SK-N-SH treated with all-trans-retinoic acid at 6 μM for 48 hours (cell line): ENCODE results near the gene VIT.

Experiments
- ATAC-seq: fragments of 200-7000 bp; cut with Tn5 transposase; 3 replicates; pipeline ENCODE4 v1.9.1; 2020; ENCODE audit warnings: mild to moderate bottlenecking, moderate library complexity
- BACH2 ChIP-seq: fragments of 250-450 bp; sonication (Bioruptor Pico); IDR thresholded peaks from 2 replicates; pipeline ENCODE4 v1.9.0; 2021; ENCODE audit warnings: mild to moderate bottlenecking, borderline replicate concordance
- CSDC2 ChIP-seq: fragments of 250-450 bp; sonication (Bioruptor Pico); IDR thresholded peaks from 2 replicates; pipeline ENCODE4 v1.5.0; 2020; ENCODE audit warnings: mild to moderate bottlenecking, moderate library complexity
- ESRRG ChIP-seq: fragments of 250-450 bp; sonication (Bioruptor Pico); IDR thresholded peaks from 2 replicates; pipeline ENCODE4 v1.6.1; 2021; ENCODE audit warnings: mild to moderate bottlenecking
- GLIS3 ChIP-seq: fragments of 250-450 bp; sonication (Bioruptor Pico); IDR thresholded peaks from 2 replicates; pipeline ENCODE4 v1.5.0; 2020; ENCODE audit warnings: mild to moderate bottlenecking, moderate library complexity
- ISL1 ChIP-seq: fragments of 250-450 bp; sonication (Bioruptor Pico); IDR thresholded peaks from 2 replicates; pipeline ENCODE4 v2.1.2; 2022; ENCODE audit warnings: mild to moderate bottlenecking, moderate library complexity
- OSR1 ChIP-seq: fragments of 250-450 bp; sonication (Bioruptor Pico); IDR thresholded peaks from 2 replicates; pipeline ENCODE4 v1.8.0; 2022; ENCODE audit warnings: moderate library complexity, mild to moderate bottlenecking, inconsistent platforms
- PPARA ChIP-seq: fragments of 250-450 bp; sonication (Bioruptor Pico); IDR thresholded peaks from 2 replicates; pipeline ENCODE4 v1.5.0; 2020; ENCODE audit warnings: mild to moderate bottlenecking, borderline replicate concordance
- RARB ChIP-seq: fragments of 250-450 bp; sonication (Bioruptor Pico); IDR thresholded peaks from 2 replicates; pipeline ENCODE4 v1.8.0; 2021; ENCODE audit warnings: mild to moderate bottlenecking, moderate library complexity
- SNAI2 ChIP-seq: fragments of 250-450 bp; sonication (Bioruptor Pico); IDR thresholded peaks from 2 replicates; pipeline ENCODE4 v1.5.0; 2020; ENCODE audit warnings: mild to moderate bottlenecking, moderate library complexity
- TCF4 ChIP-seq: fragments of 250-450 bp; sonication (Bioruptor Pico); IDR thresholded peaks from 2 replicates; pipeline ENCODE4 v1.8.0; 2021; ENCODE audit warnings: mild to moderate bottlenecking, moderate library complexity, borderline replicate concordance
- ZC3H10 ChIP-seq: fragments of 250-450 bp; sonication (Bioruptor Pico); IDR thresholded peaks from 2 replicates; pipeline ENCODE4 v1.5.1; 2021; ENCODE audit warnings: mild to moderate bottlenecking, moderate library complexity
- ZFP3 ChIP-seq: fragments of 250-450 bp; sonication (Bioruptor Pico); IDR thresholded peaks from 2 replicates; pipeline ENCODE4 v1.5.0; 2020; ENCODE audit warnings: mild to moderate bottlenecking, moderate library complexity
- ZFP30 ChIP-seq: fragments of 450-650 bp; formaldehyde crosslinking; IDR thresholded peaks from 2 replicates; pipeline ENCODE4 v1.5.0; 2022; ENCODE audit warnings: mild to moderate bottlenecking, moderate library complexity
- ZNF565 ChIP-seq: fragments of 450-650 bp; formaldehyde crosslinking; conservative IDR thresholded peaks from 2 replicates; pipeline ENCODE4 v1.5.0; 2020; ENCODE audit warnings: low read depth, mild to moderate bottlenecking, moderate library complexity
- ZNF70 ChIP-seq: fragments of 450-650 bp; formaldehyde crosslinking; IDR thresholded peaks from 2 replicates; pipeline ENCODE4 v1.5.0; 2020; ENCODE audit warnings: mild to moderate bottlenecking, moderate library complexity
- ZNF8 ChIP-seq: fragments of 450-650 bp; formaldehyde crosslinking; IDR thresholded peaks from 2 replicates; pipeline ENCODE4 v1.5.0; 2020; ENCODE audit warnings: mild to moderate bottlenecking, moderate library complexity
- TF ChIP-seq, protein P1 (sequence below): fragments of 250-450 bp; sonication (Bioruptor Pico); IDR thresholded peaks from 2 replicates; pipeline ENCODE4 v1.5.1; 2021; ENCODE audit warnings: mild to moderate bottlenecking, moderate library complexity
- TF ChIP-seq, protein P2 (sequence below): fragments of 250-450 bp; sonication (Bioruptor Pico); IDR thresholded peaks from 2 replicates; pipeline ENCODE4 v1.8.0; 2020; ENCODE audit warnings: mild to moderate bottlenecking, moderate library complexity, borderline replicate concordance
- TF ChIP-seq, protein P3 (sequence below): fragments of 250-450 bp; sonication (Bioruptor Pico); IDR thresholded peaks from 2 replicates; pipeline ENCODE4 v1.8.0; 2021; ENCODE audit warnings: low read depth, mild to moderate bottlenecking, moderate library complexity, borderline replicate concordance
- TF ChIP-seq, protein P4 (sequence below): fragments of 250-450 bp; sonication (Bioruptor Pico); IDR thresholded peaks from 2 replicates; pipeline ENCODE4 v1.5.1; 2020; ENCODE audit warnings: low read depth, mild to moderate bottlenecking, moderate library complexity
- TF ChIP-seq, protein P5 (sequence below): fragments of 250-450 bp; sonication (Bioruptor Pico); IDR thresholded peaks from 2 replicates; pipeline ENCODE4 v1.5.0; 2020; ENCODE audit warnings: mild to moderate bottlenecking, moderate library complexity

The VIT gene

DNA sequence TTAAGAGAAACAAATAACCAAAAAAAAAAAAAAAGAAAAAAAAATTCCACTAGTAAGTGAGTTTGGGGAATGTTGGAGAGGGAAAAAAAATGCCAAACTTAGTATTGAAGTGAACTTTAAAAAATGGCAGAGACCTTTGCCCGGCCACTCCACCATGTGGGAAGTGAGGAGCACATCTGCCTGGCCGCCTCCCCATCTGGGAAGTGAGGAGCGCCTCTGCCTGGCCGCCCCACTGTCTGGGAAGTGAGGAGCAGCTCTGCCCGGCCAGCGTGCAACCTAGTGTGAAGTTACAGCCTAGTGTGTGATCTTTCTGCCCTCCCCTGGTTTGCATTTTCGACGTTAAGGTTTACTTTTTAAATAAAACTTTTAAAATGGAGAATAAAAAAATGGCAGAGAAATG, 33.9 kb upstream of the VIT start:
- ATAC-seq, result no peak
- TF ChIP-seq, protein P1, sequence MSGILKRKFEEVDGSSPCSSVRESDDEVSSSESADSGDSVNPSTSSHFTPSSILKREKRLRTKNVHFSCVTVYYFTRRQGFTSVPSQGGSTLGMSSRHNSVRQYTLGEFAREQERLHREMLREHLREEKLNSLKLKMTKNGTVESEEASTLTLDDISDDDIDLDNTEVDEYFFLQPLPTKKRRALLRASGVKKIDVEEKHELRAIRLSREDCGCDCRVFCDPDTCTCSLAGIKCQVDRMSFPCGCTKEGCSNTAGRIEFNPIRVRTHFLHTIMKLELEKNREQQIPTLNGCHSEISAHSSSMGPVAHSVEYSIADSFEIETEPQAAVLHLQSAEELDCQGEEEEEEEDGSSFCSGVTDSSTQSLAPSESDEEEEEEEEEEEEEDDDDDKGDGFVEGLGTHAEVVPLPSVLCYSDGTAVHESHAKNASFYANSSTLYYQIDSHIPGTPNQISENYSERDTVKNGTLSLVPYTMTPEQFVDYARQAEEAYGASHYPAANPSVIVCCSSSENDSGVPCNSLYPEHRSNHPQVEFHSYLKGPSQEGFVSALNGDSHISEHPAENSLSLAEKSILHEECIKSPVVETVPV (CRISPR knock-in tag), result no peak
- TF ChIP-seq ZFP3 (no peak), ZNF70 (CRISPR knock-in tag) (no peak), OSR1 (CRISPR knock-in tag) (no peak), TCF4 (CRISPR knock-in tag) (no peak), ZNF565 (CRISPR knock-in tag) (no peak), PPARA (no peak), ZFP30 (no peak), SNAI2 (CRISPR knock-in tag) (no peak), BACH2 (CRISPR knock-in tag) (no peak)
- TF ChIP-seq, protein P2, sequence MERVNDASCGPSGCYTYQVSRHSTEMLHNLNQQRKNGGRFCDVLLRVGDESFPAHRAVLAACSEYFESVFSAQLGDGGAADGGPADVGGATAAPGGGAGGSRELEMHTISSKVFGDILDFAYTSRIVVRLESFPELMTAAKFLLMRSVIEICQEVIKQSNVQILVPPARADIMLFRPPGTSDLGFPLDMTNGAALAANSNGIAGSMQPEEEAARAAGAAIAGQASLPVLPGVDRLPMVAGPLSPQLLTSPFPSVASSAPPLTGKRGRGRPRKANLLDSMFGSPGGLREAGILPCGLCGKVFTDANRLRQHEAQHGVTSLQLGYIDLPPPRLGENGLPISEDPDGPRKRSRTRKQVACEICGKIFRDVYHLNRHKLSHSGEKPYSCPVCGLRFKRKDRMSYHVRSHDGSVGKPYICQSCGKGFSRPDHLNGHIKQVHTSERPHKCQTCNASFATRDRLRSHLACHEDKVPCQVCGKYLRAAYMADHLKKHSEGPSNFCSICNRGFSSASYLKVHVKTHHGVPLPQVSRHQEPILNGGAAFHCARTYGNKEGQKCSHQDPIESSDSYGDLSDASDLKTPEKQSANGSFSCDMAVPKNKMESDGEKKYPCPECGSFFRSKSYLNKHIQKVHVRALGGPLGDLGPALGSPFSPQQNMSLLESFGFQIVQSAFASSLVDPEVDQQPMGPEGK (CRISPR knock-in tag), result no peak
- TF ChIP-seq, protein P3, sequence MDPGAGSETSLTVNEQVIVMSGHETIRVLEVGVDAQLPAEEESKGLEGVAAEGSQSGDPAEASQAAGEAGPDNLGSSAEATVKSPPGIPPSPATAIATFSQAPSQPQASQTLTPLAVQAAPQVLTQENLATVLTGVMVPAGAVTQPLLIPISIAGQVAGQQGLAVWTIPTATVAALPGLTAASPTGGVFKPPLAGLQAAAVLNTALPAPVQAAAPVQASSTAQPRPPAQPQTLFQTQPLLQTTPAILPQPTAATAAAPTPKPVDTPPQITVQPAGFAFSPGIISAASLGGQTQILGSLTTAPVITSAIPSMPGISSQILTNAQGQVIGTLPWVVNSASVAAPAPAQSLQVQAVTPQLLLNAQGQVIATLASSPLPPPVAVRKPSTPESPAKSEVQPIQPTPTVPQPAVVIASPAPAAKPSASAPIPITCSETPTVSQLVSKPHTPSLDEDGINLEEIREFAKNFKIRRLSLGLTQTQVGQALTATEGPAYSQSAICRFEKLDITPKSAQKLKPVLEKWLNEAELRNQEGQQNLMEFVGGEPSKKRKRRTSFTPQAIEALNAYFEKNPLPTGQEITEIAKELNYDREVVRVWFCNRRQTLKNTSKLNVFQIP (CRISPR knock-in tag), result no peak

DNA sequence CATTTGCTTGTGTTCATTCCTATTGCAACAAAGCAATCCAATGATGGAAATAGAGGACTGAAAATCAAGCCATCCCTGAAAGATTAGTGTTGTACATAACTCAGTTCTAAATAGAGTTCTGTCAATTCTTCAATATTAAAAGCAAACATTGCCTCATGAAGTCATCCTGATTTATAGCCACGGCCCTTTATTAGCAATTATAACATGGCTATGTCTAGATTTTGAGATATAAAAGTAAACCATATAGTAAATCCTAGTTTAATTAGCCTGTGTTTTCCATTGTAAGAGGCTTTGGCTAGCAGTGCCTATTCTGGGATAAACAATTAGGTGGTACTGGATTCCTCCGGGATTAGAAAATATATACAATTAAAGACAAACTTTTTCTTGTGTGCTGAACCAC, 33.2 kb upstream of the VIT start:
- TF ChIP-seq ISL1 (CRISPR knock-in tag) (peak; percentile 54; the same call in 1 of the 2 replicates), RARB (CRISPR knock-in tag) (no peak)
- ATAC-seq, result no peak; the same call in 2 of the 3 replicates

DNA sequence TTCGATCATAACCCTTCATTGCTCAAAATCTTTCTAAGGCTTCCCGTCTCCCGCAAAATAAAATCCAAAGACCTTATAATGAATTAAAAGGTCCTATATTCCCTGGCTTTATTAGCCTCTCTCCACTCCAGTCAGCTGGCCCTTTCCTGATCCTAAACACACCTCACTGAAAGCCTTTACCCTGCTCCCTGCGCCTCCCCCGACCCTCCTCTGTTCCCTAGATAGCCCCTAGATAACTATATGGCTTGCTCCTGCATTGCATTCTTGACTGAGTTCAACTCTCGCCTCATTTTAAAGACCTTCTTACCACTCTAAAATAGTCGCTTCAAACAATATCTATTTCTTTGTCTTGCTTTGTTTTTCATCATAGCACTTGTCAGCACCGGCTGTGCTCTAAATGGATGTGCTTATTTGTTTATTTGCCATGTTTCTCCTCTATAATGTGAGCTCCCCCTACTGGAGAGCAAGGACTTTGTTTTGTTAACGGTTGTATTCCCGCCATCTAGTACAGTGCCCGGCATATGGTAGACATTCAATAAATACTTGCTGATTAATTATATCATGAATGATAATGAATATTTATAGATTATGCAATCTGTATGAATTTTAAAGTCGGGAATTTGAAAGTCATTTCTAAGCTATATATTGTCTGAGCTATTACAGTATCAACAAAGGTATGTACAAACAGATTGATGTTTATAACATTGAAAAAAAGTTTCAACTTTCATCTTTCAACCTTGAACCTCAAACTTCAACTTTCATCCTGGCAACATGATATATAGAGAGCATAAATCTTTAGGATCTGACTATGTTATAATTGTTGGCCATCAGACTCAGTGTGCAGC, 32.4 kb upstream of the VIT start:
- peak; percentile 97 for ATAC-seq
- TF ChIP-seq, protein P4, sequence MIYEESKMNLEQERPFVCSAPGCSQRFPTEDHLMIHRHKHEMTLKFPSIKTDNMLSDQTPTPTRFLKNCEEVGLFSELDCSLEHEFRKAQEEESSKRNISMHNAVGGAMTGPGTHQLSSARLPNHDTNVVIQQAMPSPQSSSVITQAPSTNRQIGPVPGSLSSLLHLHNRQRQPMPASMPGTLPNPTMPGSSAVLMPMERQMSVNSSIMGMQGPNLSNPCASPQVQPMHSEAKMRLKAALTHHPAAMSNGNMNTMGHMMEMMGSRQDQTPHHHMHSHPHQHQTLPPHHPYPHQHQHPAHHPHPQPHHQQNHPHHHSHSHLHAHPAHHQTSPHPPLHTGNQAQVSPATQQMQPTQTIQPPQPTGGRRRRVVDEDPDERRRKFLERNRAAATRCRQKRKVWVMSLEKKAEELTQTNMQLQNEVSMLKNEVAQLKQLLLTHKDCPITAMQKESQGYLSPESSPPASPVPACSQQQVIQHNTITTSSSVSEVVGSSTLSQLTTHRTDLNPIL, result no peak
- TF ChIP-seq ZC3H10 (CRISPR knock-in tag), result no peak
- TF ChIP-seq ZNF8, result no peak
- TF ChIP-seq, protein P1 (CRISPR knock-in tag), result no peak
- TF ChIP-seq ESRRG, result no peak
- TF ChIP-seq PPARA, result no peak
- TF ChIP-seq, protein P3 (CRISPR knock-in tag), result no peak
- TF ChIP-seq, protein P5, sequence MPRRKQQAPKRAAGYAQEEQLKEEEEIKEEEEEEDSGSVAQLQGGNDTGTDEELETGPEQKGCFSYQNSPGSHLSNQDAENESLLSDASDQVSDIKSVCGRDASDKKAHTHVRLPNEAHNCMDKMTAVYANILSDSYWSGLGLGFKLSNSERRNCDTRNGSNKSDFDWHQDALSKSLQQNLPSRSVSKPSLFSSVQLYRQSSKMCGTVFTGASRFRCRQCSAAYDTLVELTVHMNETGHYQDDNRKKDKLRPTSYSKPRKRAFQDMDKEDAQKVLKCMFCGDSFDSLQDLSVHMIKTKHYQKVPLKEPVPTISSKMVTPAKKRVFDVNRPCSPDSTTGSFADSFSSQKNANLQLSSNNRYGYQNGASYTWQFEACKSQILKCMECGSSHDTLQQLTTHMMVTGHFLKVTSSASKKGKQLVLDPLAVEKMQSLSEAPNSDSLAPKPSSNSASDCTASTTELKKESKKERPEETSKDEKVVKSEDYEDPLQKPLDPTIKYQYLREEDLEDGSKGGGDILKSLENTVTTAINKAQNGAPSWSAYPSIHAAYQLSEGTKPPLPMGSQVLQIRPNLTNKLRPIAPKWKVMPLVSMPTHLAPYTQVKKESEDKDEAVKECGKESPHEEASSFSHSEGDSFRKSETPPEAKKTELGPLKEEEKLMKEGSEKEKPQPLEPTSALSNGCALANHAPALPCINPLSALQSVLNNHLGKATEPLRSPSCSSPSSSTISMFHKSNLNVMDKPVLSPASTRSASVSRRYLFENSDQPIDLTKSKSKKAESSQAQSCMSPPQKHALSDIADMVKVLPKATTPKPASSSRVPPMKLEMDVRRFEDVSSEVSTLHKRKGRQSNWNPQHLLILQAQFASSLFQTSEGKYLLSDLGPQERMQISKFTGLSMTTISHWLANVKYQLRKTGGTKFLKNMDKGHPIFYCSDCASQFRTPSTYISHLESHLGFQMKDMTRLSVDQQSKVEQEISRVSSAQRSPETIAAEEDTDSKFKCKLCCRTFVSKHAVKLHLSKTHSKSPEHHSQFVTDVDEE, result no peak
- TF ChIP-seq, protein P2 (CRISPR knock-in tag), result no peak
- TF ChIP-seq GLIS3 (CRISPR knock-in tag), result no peak
- TF ChIP-seq SNAI2 (CRISPR knock-in tag), result no peak
- no peak for TF ChIP-seq ZFP3
- TF ChIP-seq CSDC2 (CRISPR knock-in tag), result no peak
- TF ChIP-seq ISL1 (CRISPR knock-in tag), result no peak
- TF ChIP-seq ZFP30, result no peak
- TF ChIP-seq OSR1 (CRISPR knock-in tag), result no peak
- TF ChIP-seq, all 23 proteins: peak for 0
